Nephron (organoid): ENCODE results near the gene UFSP2.

Experiments
- H3K27ac Mint-ChIP-seq, 3 experiments: 2 replicates each; pipeline ENCODE4 v1.8.0; 2020; ENCODE audit warnings: mixed read lengths in 3 of 3, mild to moderate bottlenecking in 2 of 3, moderate library complexity in 1 of 3
- H3K27me3 Mint-ChIP-seq: 2 replicates; pipeline ENCODE4 v1.8.0; 2021; ENCODE audit warnings: low read depth, mild to moderate bottlenecking, moderate library complexity, mixed read lengths
- H3K36me3 Mint-ChIP-seq: 2 replicates; pipeline ENCODE4 v1.8.0; 2020; ENCODE audit warnings: low read depth, mixed read lengths
- H3K4me1 Mint-ChIP-seq: 2 replicates; pipeline ENCODE4 v1.8.0; 2020; ENCODE audit warnings: mixed read lengths
- H3K4me3 Mint-ChIP-seq, 3 experiments: 2 replicates each; pipeline ENCODE4 v1.8.0; 2020; ENCODE audit warnings: mild to moderate bottlenecking in 3 of 3, mixed read lengths in 3 of 3, moderate library complexity in 2 of 3
- H3K9me3 Mint-ChIP-seq: 2 replicates; pipeline ENCODE4 v1.8.0; 2020; ENCODE audit warnings: mixed read lengths
- TF ChIP-seq, protein P1 (sequence below), 3 experiments: fragments of 200-600 bp; sonication (generic); IDR thresholded peaks; one replicate each; pipeline ENCODE4 v1.5.0; 2021; ENCODE audit warnings: antibody characterized with exemption in 3 of 3; ENCODE audit not compliant: unreplicated experiment in 3 of 3

UFSP2 gene

GRCh38 chr4:185361872-185362271 lies 63.9 kb downstream of the UFSP2 start:
- TF ChIP-seq, protein P1, sequence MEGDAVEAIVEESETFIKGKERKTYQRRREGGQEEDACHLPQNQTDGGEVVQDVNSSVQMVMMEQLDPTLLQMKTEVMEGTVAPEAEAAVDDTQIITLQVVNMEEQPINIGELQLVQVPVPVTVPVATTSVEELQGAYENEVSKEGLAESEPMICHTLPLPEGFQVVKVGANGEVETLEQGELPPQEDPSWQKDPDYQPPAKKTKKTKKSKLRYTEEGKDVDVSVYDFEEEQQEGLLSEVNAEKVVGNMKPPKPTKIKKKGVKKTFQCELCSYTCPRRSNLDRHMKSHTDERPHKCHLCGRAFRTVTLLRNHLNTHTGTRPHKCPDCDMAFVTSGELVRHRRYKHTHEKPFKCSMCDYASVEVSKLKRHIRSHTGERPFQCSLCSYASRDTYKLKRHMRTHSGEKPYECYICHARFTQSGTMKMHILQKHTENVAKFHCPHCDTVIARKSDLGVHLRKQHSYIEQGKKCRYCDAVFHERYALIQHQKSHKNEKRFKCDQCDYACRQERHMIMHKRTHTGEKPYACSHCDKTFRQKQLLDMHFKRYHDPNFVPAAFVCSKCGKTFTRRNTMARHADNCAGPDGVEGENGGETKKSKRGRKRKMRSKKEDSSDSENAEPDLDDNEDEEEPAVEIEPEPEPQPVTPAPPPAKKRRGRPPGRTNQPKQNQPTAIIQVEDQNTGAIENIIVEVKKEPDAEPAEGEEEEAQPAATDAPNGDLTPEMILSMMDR (IDR thresholded peaks at IDR 0.05; ENCODE audit: unreplicated experiment in 3 of 3) = no peak
- peaks cover 7% of the 10 kb centered on the region for H3K36me3 Mint-ChIP-seq
- H3K27ac Mint-ChIP-seq = no peak overlapping the region
- no peaks in the 10 kb centered on the region for H3K9me3 Mint-ChIP-seq
- no peaks in the 10 kb centered on the region for H3K27me3 Mint-ChIP-seq
- H3K4me1 Mint-ChIP-seq = peaks cover 6% of the 10 kb centered on the region
- no peak overlapping the region for H3K4me3 Mint-ChIP-seq

DNA sequence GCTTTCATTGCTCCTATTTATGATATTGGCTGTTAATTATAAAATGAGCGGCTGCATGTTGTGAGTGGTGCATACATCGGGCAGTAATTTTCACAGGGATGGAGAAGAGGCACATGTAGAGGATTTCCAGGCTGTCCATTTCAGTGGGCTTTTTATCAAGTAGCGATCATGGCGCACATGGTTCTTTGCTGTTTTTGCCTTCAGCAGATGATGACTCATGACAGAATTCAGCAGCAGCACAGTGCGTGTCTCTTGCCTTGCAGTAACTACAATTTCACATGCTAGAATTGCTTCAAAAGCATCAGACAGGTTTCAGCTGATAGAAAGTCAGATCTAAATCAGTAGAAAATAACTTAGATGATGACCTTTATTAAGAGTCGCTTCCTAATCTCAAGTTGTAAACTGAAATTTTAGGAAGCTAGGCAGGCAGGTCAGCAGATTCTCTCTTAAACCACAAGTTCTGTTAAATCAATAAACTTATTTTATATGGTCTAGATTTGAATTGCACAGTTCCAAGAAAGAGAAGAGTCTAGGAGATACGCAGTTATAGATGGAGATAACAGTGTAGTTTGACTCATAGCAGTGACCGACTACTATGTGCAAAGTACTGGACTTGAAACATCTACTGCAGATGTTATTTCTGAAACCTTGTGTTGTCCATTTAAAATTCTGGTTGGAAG lies 65.9 kb downstream of the UFSP2 start:
- Mint-ChIP-seq H3K36me3 (peaks cover 5% of the 10 kb centered on the region), H3K4me3 (no peak overlapping the region), H3K4me1 (peaks cover 6% of the 10 kb centered on the region), H3K27me3 (no peaks in the 10 kb centered on the region), H3K9me3 (no peaks in the 10 kb centered on the region), H3K27ac (no peak overlapping the region)
- TF ChIP-seq, protein P1 (IDR thresholded peaks at IDR 0.05; ENCODE audit: unreplicated experiment in 3 of 3) = no peak

GRCh38 chr4:185358959-185359358 lies 66.8 kb downstream of the UFSP2 start:
- no peak overlapping the region for H3K27ac Mint-ChIP-seq
- no peaks in the 10 kb centered on the region for H3K27me3 Mint-ChIP-seq
- H3K4me3 Mint-ChIP-seq = no peak overlapping the region
- H3K9me3 Mint-ChIP-seq = no peaks in the 10 kb centered on the region
- H3K36me3 Mint-ChIP-seq = peaks cover 10% of the 10 kb centered on the region
- TF ChIP-seq, protein P1 (IDR thresholded peaks at IDR 0.05; ENCODE audit: unreplicated experiment in 3 of 3) = no peak
- peaks cover 6% of the 10 kb centered on the region for H3K4me1 Mint-ChIP-seq

GRCh38 chr4:185358514-185358913 lies 67.2 kb downstream of the UFSP2 start:
- no peaks in the 10 kb centered on the region for H3K27me3 Mint-ChIP-seq

GRCh38 chr4:185357733-185358440 lies 67.9 kb downstream of the UFSP2 start:
- no peaks in the 10 kb centered on the region for H3K9me3 Mint-ChIP-seq
- TF ChIP-seq, protein P1 (IDR thresholded peaks at IDR 0.05; ENCODE audit: unreplicated experiment in 3 of 3) = no peak
- no peaks in the 10 kb centered on the region for H3K27me3 Mint-ChIP-seq
- no peaks in the 10 kb centered on the region for H3K4me1 Mint-ChIP-seq
- no peak overlapping the region for H3K27ac Mint-ChIP-seq
- H3K36me3 Mint-ChIP-seq = peaks cover 10% of the 10 kb centered on the region
- H3K4me3 Mint-ChIP-seq = no peak overlapping the region

More at GRCh38 chr4:185358514-185358913, 67.2 kb downstream of the UFSP2 start:
- Mint-ChIP-seq H3K9me3 (no peaks in the 10 kb centered on the region), H3K27ac (no peak overlapping the region), H3K4me1 (peaks cover 6% of the 10 kb centered on the region), H3K4me3 (no peak overlapping the region), H3K36me3 (peaks cover 11% of the 10 kb centered on the region)
- TF ChIP-seq, protein P1 (IDR thresholded peaks at IDR 0.05; ENCODE audit: unreplicated experiment in 3 of 3) = no peak
